ENCODE data around the gene AKAP6.

AKAP6 gene

DNA sequence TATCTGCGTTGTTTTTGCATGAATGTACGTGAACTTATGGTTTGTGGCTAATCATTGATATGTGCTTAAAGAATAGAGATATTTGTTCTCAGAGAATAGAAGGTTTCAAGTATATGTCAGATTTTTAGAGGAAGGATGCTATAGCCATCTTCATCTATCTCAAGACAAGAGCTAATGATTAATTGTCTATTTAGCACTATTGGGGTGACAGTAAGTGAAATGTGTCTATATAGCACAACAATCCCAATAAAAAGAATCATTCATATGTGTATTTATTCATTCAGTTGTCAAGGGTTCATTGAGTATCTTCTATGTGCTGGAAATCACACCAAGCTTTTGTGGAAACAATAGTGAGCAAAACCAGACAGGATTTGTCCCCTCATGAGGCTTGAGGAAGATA, 310.1 kb downstream of the AKAP6 start:
- FAIRE-seq = no peak

DNA sequence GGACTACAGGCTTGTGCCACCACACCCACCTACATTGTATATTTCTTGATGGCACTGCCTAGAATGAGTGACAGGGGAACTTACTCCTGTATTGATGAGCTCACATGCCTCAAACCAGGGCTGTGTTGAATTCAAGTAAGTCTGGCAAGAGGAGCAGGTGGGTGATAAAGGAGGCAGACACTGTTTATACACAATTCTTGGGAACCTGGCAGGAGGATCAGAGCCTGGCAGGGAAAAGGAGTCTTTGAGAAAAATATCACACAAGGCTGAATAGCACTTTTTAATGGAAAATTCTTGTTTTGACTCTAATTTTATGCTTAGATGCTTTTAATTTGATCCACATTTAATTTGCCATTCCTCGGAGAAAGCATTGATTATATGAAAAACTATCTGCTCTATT, 316.5 kb downstream of the AKAP6 start:
- DNase-seq (ENCODE audit: insufficient read length, low spot score) = no peak
- no peak for FAIRE-seq

More for the DNA sequence above, 310.1 kb downstream of the AKAP6 start:
- DNase-seq (ENCODE audit: insufficient read length, low spot score) = no peak

DNA sequence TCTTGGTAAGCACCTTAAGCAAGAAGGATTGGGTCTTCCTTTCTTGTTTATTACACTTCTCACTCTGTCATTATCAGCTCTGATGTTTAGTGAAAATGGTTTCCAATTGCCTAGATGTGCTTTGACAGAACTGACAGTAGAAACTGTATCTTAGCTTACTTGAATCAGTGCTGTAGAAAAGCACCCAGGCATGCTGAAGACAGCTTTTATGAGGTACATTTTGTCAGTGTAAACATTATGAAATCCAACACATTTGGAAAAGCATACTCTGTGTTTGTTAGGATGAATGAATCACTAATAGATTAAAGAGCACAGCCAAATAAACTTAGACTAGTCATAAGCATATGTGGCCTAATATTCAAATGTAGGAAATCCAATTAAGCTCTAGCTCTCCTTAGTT, 319.3 kb downstream of the AKAP6 start:
- no peak for FAIRE-seq
- no peak for DNase-seq (ENCODE audit: insufficient read length, low spot score)

DNA sequence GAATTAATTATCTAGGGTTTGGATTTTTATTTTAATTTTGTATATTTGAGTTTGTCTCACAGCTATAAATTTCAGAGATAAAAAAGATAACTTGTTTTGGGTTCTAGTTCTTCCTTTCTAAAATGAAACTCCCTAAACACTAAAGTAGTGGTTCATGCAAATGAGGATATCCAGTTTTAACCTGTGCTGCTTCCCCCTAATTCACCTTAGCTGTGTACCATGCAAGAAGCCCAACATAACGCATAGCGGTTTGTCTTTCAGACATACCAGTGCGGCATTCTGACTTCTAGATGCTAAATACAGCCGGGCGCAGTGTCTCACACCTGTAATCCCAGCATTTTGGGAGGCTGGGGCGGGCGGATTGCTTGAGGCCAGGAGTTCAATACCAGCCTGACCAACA, 320.9 kb downstream of the AKAP6 start:
- DNase-seq (ENCODE audit: insufficient read length, low spot score) = no peak
- FAIRE-seq = no peak

DNA sequence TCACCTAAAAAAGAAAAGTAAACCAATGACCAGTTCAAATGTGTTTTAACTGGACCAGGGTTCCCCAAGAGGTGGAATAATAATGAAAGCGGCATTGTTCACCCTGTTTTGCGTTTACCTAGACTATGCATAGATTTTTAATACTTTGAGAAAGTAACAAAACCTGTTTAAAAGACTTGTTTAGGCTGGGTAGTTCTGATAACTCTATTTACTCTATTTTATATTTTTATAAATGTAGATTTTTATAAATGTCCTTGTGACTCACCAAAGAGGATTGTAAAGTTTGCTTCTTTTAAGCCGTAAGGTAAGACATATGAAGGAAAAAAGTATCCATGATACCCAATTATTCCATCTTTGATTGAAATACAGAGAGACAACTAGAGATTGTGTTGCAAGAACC, 321.6 kb downstream of the AKAP6 start:
- FAIRE-seq (no peak), DNase-seq (ENCODE audit: insufficient read length, low spot score) (no peak)

DNA sequence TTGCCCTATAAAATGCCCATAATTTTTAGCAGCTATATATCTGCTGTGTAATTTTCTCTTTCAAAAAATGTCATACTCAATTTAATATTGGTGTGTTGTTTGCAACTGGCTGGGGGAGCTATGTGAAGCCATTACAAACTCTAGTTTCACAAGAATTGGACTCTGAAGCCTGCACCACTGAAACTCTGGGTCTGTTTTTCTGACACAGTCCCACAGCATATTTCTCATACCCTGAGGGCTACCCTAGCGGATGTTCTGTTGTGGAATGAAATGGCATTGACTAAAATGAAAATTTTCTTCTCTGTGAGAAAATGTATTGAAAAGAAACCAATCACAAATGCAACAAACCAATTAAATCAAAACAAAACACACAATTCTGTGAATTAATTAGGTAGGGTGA, 325.0 kb downstream of the AKAP6 start:
- DNase-seq (ENCODE audit: insufficient read length, low spot score) = no peak
- FAIRE-seq = no peak

DNA sequence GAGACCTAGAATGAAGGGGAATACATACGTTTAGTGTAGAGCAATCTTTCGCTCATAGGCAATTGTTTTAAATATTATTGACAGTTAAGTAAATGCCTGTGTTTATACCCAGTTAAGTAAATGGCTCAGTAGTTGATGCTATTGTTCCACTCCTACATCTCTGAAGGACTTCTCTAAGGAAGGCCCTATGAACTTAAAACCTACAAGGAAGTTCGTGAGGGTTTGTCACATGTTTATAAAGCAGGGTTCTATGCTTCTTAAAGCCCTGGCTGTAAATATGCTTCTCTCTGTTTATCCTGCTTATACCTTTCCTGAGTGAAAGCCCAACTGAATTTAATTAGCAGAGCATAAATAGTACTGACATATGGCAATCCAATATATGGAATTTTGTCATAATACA, 327.5 kb downstream of the AKAP6 start:
- DNase-seq (ENCODE audit: insufficient read length, low spot score) (no peak), FAIRE-seq (no peak)

DNA sequence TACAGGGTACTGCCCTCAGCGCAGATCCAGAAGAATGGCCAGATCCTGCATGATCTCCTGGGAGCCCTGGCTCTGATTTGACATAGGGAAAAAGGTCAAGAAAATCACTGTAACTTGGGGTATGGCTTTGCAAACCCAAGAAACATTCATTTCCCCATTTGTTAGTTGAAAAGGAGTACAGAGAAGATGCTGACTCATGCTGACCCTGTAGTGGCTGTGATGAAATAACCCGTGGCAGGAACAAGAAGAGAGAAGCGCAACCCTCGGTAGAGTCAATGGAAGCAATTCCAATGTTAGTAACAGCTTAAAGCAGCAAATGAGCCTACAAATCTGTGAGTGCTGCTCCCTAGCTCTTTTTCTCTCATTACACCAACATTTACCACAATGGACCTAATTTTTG, 328.0 kb downstream of the AKAP6 start:
- DNase-seq (ENCODE audit: insufficient read length, low spot score) (no peak), FAIRE-seq (no peak)

DNA sequence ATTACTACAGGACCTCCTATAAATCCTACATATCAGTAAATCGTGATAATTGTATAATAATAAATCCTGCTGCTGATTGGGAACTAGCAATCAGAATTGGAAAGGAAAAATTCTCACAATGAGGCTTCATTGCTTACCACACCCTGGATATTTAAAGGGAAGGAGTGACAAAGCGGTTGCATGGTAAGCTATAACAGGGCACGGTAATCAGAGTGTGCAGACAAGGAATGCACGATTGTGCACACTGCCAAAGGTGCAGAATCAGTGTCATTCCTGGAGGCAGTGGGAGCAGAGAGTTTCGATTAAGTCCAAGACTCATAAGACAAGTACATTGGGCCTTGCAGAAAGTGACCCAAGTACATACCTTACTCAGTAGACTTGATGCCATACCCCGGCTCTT, 332.1 kb downstream of the AKAP6 start:
- DNase-seq (ENCODE audit: insufficient read length, low spot score) = no peak
- no peak for FAIRE-seq

DNA sequence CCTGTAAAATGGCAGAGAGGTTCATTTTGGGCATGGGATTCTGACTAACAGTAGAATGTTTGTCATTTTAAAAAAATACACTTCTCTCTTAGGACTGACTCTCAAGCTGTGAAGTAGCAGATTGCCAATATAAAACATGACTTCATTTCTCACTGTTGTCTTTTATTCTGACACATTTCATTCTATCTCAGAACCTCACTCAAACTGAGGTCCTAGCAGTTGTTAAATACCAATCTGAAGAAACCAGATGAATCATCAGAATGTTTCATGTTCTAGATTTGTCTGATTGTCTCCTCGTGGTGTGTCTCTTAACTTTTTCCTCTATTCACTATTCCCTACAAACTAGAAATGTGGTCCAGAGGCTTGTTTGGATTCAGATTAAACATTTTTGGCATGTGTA, 333.1 kb downstream of the AKAP6 start:
- no peak for FAIRE-seq

DNA sequence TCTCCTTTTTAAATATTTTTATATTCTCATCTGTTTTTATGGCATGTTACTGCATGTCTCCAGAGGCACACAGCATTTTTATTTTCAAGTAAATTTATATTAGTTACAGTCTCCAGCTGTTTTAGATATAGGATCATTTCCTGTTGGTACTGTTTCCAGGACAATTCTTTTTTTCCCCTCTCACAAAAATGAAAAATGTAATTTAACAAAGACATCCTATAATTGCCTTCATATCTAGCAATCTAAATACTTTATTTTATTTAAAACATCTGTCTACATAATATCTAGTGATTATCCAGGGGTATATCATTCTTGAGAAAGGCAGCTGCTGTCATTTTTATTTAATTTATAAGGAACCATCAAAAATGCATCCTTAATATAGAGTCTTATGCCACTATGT, 337.2 kb downstream of the AKAP6 start:
- DNase-seq (ENCODE audit: insufficient read length, low spot score) (no peak), FAIRE-seq (no peak)

More for the DNA sequence above, 333.1 kb downstream of the AKAP6 start:
- no peak for DNase-seq (ENCODE audit: insufficient read length, low spot score)

DNA sequence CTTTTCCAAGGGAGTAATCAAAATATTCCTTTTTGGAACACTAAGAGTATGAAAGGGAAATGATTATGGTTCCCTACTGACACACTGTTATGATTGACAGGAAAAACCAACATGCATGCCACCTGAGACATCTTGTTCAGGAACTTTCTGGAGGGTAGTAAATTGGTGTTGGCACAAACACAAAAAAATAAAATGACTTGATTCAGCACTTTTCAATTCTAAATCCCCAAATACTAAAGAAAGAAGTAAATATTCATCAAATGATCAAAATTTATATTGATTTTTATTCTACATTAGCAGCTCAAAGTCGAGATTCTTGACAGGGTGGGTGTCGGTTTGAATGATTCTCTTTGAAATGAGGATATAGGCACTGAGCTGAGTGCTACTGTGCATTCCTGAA, 338.2 kb downstream of the AKAP6 start:
- DNase-seq (ENCODE audit: insufficient read length, low spot score) = no peak
- no peak for FAIRE-seq

DNA sequence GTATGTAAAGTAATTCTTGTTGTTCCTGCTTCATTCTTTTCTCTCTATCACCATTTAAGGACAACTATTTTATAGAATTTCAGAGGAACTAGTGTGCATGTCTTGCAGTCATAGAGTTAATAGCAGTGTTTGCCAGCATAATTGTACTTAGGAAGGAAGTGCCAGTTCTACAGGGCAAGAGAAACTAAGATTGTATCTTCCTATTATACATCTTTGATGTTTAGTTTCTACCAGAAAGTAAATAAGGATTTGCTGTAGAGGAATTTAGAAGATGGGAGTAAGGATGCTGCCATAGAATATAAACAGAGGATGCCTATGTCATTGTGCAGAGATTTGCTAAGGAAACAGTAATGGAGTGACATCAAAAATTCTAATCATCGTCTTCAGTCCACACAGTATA, 338.7 kb downstream of the AKAP6 start:
- no peak for FAIRE-seq
- DNase-seq (ENCODE audit: insufficient read length, low spot score) = no peak

DNA sequence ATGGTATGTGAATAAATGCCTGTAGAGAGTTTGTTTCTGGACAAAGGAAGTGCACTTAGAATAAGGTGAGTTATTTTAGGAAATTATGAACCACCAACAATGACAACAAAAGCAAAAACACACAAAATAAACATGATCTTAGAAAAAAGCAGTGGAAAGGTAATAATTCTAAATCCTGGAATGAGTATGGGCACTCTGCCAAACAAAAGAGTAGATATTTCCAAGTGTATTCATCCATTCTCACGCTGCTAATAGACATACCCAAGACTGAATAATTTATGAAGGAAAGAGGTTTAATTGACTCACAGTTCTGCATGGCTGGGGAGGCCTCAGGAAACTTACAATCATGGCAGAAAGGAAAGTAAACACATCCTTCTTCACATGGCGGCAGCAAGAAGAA, 340.3 kb downstream of the AKAP6 start:
- DNase-seq (ENCODE audit: insufficient read length, low spot score) = no peak
- FAIRE-seq = no peak

DNA sequence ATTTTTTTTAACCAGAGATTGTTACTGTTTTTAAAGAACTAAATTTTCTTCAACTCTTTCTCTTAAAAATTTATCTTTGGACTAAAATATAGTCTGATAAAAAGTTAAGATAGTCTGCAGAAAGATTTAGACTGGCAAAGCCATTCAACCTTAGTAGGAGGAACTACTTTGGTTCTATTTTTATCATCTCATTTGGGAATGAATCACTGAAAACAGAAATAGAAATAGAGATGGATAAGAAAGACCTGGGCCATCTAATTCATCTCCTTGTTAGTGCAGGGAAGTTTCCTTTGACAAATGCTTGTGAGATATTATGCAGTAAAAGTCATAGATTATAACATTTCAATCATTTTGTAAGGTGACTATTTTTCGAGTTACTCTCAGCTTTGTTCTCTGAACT, 346.3 kb downstream of the AKAP6 start:
- no peak for FAIRE-seq
- no peak for DNase-seq (ENCODE audit: insufficient read length, low spot score)

DNA sequence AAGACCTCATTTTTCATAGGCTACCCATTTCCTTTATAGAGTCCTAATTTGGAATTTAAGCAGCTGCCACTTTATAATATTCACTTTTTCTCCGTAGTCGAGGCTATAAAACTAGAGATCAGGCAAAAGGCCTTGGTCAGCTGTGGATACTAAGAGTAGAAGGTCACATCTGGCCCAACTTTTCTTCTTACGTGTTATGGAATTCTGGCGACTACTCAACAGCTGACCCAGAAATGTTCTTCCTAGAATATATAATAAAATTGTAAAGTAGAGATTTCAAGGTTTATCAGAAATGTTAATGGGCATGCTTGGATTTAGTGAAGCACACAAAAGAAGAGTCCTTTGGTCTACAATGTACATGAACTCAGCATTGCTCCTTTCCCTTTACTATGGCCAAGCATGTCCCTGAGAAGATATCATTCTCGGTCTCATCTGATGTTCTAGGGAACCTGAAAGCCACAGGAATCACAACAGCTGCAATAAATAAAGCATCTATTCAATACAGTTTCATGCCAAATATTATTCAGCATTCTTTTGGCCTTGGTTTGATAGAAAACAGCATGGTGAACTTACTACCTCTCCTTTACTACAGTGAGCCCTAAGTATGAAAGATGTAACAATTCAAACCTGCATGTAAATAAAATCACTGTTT, 348.2 kb downstream of the AKAP6 start:
- no peak for FAIRE-seq
- DNase-seq (ENCODE audit: insufficient read length, low spot score) = no peak

DNA sequence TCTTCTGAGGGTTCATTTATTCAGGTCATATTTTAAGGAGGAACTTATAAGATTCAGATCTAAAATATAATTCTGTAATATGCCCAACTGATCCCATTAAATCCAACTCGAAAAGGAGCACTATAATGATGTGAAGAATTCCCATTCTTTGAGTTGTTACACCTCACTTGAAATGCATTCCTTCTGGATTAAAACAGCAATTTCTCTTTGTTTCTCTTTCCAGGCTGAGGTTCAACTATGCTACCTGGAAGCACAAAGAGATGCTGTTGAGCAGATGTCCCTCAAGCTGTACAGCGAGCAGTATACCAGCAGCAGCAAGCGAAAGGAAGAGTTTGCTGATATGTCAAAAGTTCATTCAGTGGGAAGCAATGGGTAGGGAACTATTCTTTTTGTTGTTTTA, 349.0 kb downstream of the AKAP6 start:
- FAIRE-seq (no peak), DNase-seq (ENCODE audit: insufficient read length, low spot score) (no peak)

DNA sequence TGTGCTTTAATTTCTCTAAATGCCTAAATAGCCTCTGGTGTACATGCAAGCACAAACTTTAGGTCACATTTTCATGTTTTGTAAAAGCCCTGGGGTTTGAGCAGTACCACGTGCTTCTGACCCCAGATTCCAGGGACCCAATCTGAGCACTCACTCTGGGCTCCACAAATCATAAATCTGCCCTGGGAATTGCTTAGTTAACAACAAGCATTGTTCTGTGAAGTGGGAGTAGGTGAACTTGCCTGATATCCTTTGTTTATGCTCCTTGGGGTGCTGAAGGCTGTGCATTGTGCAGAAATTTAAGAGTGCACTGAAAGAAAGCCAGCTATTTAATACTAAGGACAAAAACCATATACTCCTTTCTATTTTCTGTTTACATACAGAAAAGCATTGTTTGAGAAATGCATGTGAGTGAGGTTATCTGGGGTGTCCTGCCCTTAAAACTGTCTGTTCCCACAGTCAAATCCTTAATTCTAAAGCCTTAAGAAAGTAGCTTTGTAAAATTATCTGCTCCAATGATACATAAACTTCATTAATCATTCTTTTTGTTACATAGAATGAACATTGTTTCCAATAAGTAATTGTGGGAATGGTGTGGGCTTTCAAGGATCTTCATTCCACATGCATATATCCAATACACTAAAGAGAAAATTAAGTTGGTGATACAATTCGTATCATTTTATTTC, 351.0 kb downstream of the AKAP6 start:
- no peak for DNase-seq (ENCODE audit: insufficient read length, low spot score)
- FAIRE-seq = no peak

DNA sequence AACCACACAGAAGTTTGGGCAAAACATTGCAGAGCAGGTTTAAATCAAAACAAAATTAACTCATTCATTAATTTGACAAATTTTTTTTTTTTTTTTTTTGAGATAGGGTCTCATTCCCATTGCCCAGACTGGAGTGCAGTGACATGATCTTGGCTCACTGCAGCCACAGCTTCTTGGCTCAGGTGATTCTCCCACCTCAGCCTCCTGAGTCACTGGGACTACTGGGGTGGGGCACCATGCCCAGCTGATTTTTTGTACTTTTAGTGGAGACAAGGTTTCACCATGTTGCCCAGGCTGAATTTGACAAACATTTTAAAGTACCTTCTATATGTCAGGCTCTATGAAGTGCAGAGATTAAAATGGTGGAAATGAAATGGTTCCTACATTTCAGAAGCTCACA, 352.5 kb downstream of the AKAP6 start:
- no peak for DNase-seq (ENCODE audit: insufficient read length, low spot score)
- no peak for FAIRE-seq

DNA sequence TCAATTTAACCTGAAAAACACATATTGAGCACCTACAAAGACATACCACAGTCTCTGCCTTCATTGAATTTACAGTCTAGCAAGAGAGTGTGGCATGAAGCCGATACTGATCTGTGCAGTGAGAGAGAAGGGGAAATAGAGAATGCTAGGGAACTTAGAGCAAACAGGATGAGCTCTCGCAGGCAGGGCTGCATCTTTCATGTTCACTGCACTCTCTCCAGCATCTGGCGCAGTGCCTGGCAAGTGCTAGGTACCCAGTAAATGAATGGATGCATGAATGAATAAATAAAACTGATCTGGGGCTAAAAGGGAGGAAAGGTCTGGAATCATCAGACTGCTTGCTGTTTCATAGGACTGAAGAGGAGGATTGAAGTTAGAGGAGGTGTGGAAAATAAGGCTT, 353.1 kb downstream of the AKAP6 start:
- FAIRE-seq (no peak), DNase-seq (ENCODE audit: insufficient read length, low spot score) (no peak)

DNA sequence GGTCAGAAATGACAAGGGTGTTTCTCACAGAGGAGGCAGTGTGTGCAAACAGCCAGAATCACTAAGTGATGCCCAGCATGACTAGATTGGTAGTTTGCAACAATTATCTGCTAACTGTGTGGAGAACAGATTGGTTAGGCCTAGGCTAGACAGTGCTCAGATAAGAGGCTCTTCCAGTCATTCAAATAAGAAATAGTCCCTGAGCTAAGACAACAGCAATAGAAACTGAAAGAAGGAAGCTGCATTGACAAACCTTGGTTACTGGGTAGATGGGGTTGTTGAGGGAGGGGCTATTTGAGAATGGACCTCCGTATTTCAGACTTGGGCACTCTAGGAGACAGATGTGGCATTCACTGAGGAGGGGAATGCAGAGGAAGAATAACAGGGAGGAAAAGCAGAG, 354.6 kb downstream of the AKAP6 start:
- DNase-seq (ENCODE audit: insufficient read length, low spot score) (peak; percentile 0), FAIRE-seq (no peak)

DNA sequence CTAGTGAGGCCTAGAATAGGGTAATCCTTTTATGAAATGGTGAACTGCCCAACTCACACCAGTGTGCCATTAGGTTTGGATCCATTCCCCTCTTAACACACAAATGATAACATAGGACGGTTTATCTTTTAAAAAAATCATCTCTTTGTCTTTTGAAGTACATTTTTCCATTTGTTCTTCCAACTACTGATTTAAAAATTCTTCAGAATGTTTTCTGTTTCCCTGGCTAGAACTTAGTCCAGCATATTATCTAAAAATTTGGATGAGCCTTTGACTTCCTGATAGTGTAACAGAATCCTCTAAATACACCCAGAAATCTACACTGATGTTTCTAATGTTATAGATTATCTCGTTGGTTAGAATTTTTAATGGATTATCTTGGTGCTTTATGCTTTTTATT, 359.8 kb downstream of the AKAP6 start:
- DNase-seq (ENCODE audit: insufficient read length, low spot score) (no peak), FAIRE-seq (no peak)

DNA sequence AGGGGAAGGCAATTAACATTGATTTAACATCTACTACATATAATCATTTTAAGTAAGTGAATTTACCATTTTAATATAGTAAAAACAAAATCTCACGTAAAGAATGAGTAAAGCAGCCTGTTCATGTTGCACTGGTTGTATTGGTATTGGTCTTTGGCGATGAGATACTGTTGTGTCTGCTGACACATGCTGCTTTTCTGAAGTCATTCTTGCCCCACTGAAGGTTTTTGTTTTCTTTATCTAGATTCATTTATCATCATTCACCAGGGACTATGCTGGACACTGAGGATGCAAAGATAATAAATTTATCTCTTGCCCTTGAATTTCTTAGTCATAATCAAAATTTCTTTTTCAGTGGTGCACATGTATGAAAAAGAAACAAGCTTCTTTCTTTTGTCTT, 363.3 kb downstream of the AKAP6 start:
- no peak for FAIRE-seq
- DNase-seq (ENCODE audit: insufficient read length, low spot score) = no peak
